OCI-LY7 (cell line): ENCODE results near the gene GOLGA8M.
"Not testable (repeated sequence)": the region's sequence is repeated elsewhere in the genome, so short reads cannot be mapped to it uniquely, and the experiment has no call there.

Experiments
- EZH2phosphoT487 ChIP-seq: fragments of 200-600 bp; sonication (generic); IDR thresholded peaks from 2 replicates; pipeline ENCODE4 v1.6.1; 2018; ENCODE audit warnings: low read depth, borderline replicate concordance, mild to moderate bottlenecking, mixed run types, antibody characterized with exemption, low read length, moderate library complexity, mixed read lengths
- TF ChIP-seq, protein P1 (sequence below): fragments of 200-600 bp; sonication (generic); conservative IDR thresholded peaks from 2 replicates; pipeline ENCODE4 v1.5.1; 2014; ENCODE audit warnings: mild to moderate bottlenecking, antibody characterized with exemption, low read length, moderate library complexity, mixed read lengths

DNA sequence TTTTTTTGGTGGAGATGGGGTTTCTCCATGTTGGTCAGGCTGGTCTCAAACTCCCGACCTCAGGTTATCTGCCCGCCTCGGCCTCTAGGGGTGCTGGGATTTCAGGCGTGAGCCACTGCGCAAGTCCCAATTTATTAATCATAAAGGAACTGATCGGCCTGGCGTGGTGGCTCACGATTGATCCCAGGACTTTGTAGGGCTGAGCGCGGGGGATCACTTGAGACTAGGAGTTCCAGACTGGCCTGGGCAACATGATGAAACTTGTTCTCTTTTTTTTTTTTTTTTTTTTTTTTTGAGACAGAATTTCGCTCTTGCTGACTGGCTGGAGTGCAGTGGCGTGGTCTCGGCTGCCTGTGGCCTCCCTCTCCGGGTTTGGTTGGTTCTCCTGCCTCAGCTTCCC is 19.2 kb downstream of the GOLGA8M start:
- TF ChIP-seq, protein P1, sequence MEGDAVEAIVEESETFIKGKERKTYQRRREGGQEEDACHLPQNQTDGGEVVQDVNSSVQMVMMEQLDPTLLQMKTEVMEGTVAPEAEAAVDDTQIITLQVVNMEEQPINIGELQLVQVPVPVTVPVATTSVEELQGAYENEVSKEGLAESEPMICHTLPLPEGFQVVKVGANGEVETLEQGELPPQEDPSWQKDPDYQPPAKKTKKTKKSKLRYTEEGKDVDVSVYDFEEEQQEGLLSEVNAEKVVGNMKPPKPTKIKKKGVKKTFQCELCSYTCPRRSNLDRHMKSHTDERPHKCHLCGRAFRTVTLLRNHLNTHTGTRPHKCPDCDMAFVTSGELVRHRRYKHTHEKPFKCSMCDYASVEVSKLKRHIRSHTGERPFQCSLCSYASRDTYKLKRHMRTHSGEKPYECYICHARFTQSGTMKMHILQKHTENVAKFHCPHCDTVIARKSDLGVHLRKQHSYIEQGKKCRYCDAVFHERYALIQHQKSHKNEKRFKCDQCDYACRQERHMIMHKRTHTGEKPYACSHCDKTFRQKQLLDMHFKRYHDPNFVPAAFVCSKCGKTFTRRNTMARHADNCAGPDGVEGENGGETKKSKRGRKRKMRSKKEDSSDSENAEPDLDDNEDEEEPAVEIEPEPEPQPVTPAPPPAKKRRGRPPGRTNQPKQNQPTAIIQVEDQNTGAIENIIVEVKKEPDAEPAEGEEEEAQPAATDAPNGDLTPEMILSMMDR = not testable (repeated sequence)
- TF ChIP-seq EZH2phosphoT487 = not testable (repeated sequence)
